NOMO-1 (cell line): Measurements from ENCODE around the gene HDHD5.
"Not testable (repeated sequence)": the region's sequence is repeated elsewhere in the genome, so short reads cannot be mapped to it uniquely, and the experiment has no call there.

ENCODE experiments used
- DNase-seq, 2 experiments: peaks; one replicate each; lab custom pipeline; 2025; ENCODE audit not compliant: unreplicated experiment in 2 of 2; lab: John Stamatoyannopoulos, UW

HDHD5 gene

DNA sequence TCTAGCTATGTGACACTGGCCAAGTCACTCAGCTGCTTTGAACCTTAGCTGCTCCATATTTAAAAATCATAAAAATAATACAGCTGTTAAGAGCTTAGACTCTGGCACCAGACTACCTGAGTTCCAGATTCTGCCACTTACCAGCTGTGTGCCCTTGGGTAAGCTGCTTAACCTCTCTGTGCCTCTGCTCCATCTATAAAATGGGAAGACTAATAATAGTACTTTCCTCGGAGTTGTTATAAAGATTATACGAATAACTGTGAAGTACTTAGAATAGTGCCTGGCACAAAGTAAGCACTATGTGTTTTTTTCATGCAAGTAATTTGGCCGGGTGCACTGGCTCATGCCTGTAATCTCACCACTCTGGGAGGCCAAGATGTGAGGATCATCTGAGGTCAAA is 1.4 kb downstream of the HDHD5 start:
- DNase-seq, result no peak

DNA sequence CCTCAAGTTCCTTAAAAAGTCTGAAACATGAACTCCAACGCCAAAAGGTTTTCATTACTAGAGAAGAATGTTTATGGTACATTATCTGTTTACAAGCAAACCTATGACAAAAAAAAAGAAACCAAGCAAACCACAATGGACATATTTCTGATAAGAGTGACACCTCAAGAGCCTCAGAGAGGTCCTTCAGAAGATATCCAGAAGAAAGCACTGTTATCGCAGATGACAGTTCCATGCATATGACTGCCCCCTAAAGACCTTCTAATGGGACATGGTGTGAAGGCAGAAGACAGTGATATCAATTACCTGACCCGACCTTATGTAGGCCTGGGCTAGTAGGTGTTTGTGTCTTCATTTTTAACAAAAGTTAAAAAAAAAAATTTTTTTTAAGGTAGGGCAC is 3.1 kb downstream of the HDHD5 start:
- DNase-seq, result peak in 1 of 2 experiments; percentile 11

DNA sequence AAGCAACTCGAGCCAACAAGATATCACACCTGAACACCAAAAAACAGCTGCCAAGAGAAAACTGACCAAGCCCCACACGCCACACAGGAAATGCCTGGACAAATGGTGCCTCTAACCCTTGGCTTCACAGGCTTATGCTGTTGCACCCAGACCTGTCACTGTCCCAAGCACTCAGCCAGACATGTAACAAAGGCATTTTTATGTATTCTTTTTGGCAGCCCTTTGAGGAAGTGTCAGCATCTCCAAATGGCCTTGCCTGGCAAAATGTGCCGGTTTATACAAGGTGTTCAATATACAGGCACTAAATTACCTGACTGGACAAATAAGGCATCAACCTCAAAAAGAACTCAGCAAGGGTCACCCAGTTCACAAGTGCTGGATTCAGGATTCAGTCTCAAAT is 6.1 kb downstream of the HDHD5 start:
- no peak for DNase-seq

GRCh38 chr22:17152340-17152739 is 6.7 kb downstream of the HDHD5 start:
- no peak for DNase-seq

DNA sequence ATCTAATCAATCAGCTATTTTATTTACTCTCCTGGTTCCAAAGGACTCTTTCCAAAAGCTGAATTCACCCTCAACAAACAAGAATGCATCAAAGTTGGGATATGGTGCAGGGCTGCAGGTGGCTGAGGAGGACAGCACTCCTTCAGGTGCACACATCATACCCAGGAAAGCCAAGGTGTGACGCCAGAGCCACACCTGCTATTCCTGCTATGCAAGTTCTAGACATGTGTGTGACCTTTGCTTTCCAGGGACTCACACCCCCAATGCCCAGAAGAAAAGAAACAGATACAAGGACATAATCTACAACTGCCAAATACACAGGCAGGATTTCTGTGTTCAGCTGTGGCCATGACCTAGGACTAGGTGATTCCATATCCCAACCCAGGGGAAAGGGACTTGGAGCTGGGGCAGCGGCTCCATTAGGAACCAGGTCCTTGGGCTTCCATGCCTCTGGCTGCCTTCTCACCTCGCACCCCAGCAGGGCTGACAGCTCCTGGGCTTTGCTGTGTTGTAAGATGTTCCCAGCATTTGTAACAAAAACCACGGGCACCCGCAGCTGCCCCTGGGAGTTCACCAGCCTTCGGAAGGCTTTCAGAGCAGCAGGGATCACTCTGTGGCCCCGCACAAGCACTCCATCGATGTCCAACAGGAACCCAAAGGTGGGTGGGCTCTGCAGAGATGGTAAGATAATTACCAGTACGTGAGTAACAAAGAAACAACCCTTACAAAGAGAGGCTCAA is 9.8 kb downstream of the HDHD5 start:
- DNase-seq, result no peak

GRCh38 chr22:17147458-17147857 is 11.6 kb downstream of the HDHD5 start:
- DNase-seq, result not testable (repeated sequence)

- DNase-seq, result no peak
Observed at GRCh38 chr22:17145021-17145680, 13.9 kb downstream of the HDHD5 start.

DNA sequence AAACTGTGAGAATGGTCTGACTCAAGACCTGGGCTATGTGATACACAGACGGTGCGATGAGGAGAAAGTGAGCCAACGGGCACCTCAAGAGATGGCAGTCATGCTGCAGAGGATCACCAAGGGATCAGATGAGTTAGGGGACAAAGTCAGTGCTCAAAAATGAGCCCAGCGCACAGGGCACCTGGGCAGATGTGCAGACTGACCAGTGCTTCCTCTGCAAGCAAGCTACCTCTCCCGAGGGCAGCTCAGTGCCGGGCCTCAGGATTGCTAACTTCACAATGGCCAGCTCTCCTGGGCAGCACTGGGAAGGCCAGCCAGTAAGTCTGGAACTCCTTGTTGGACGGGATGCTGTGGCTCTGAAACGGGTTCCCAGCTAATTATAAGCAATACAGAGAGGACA is 15.3 kb downstream of the HDHD5 start:
- DNase-seq, result no peak

DNA sequence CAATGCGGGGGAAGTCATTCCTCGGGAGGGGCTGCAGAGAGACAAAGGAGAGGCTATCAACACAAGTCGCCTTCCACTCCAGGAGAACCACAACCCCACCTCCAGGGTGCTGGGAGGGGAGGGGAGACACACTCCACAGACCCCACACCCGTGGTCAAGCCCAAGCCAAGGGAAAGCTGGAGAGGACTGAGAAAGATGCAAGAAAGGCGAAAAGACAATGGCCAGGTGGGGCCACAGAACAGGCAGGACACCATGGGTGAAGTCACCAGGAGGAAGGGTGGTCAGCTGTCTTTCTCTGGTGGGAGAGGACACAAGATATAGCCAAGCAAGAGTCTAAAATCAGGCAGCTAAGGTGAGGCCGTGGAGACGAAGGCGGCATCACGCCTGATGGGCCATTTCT is 16.0 kb downstream of the HDHD5 start:
- no peak for DNase-seq

DNA sequence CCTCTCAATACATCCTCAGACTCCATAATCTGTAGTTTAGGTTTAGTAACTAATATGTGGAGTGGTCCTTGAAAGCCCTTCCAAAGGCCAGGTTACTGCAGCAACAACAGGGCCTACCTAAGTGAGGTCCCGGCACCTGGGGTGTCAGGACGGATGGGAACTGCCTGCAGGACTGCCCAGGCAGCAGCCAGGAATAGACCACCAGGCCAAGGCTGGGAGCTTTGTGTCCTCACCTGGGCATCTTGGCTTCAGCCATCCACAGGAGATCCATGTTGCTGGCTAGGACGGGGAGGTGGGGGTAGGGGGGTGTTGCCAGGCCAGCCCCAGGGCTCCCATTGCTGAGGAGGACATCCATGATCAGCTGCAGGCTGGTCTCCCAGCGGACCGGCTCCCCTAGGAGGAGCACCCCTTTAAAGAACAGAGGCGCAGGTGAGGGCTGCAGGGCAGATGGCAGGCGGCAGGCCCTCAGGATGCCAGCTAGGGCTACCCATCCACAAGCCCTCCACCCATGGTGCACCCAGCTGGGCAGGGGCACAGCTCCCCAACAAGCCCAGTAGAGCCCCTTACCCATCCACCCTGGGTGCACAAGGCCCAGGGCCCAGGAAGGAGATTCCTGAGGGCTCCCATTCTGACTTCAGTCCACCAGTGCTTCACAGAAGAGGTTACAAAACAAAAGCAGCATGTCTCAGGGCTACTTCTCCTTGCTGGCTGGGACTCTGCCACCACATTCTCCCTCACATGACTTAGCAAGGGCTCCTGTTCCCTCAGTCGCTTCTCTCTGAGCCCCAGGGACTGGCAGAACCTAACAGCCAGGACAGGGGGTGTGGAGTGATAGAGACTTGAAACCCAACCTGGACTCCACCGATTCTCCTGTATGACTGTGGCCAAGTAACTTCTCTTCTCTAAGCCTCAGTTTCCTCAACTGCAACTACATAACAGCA is 18.0 kb downstream of the HDHD5 start:
- no peak for DNase-seq

DNA sequence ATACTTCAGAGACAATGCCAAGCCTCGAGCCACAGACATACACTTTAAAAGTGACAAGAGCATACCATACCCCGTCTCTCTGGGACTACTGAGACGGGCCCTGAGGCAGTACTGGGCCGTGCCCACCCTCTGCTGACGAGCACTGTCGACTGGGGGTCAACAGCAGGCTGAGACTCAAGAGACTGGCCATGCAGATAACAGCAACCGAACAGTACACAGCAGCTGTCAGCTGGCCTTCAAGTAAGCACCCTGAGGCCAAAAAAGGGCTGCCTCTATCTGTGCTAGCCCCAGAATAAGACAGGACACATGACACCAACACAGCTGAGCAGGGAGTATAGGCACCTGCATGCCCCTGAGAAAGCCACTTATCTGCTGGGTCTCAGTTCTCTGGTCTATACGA is 19.1 kb downstream of the HDHD5 start:
- no peak for DNase-seq

- no peak for DNase-seq
Observed at GRCh38 chr22:17138513-17138912, 20.6 kb downstream of the HDHD5 start.

GRCh38 chr22:17137861-17138425 is 21.1 kb downstream of the HDHD5 start:
- no peak for DNase-seq

- DNase-seq, result no peak
Observed at GRCh38 chr22:17137170-17137569, 21.9 kb downstream of the HDHD5 start.

- no peak for DNase-seq
Observed at GRCh38 chr22:17135153-17135760, 23.8 kb downstream of the HDHD5 start.

GRCh38 chr22:17133137-17133536 is 25.9 kb downstream of the HDHD5 start:
- no peak for DNase-seq

- no peak for DNase-seq
Observed at GRCh38 chr22:17132112-17132511, 27.0 kb downstream of the HDHD5 start.

- no peak for DNase-seq
Observed at GRCh38 chr22:17131686-17132085, 27.4 kb downstream of the HDHD5 start.

DNA sequence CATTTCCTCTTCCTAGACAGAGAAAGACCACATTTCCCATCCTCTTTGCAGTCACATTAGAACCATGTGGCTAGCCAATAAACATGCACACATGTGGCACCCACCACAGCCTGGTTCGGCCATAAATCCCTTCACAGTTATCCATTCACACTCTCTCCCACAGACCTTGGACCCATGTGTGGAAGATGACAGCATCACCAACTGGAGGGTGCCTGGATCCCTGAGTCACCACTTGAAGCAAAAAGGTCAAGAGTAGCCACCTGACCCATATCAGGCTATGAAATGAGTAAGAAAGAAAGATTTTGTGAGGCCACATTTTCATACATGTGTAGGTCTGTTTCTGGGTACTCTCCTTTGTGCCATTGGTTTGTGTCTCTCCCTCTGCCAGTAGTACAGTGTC is 28.9 kb downstream of the HDHD5 start:
- no peak for DNase-seq
